Endothelial cell of umbilical vein (primary cell): ENCODE results near the gene WDR7. TPM values are rescaled to one million over a fixed set of nuclear protein-coding genes. Genes with fewer than 3 reads are reported as not detected.

ENCODE experiments used
- BruUV-seq: library from RNA; stranded (reverse); fragments of 400-500 nt; replicated peaks from 2 replicates; lab custom pipeline; 2021; lab: Mats Ljungman, UMichigan
- CTCF ChIA-PET: fragments of 300-600, 350-600 bp; sonication (Branson Sonifier 250); formaldehyde crosslinking; loops from one replicate; lab custom pipeline; 2021; ENCODE audit warnings: antibody characterized with exemption, inconsistent platforms; lab: Charles Lee
- POLR2A ChIA-PET: fragments of 300-600, 350-600 bp; sonication (Branson Sonifier 250); formaldehyde crosslinking; loops from one replicate; lab custom pipeline; 2021; ENCODE audit warnings: antibody characterized with exemption, inconsistent platforms; lab: Charles Lee
- DNase-seq: peaks from one replicate; pipeline ENCODE4 v3.0.0-alpha.2; 2011; ENCODE audit warnings: low read depth, low spot score
- FAIRE-seq: peaks from 2 replicates; lab custom pipeline; 2011; peaks lifted over from hg19 to GRCh38; lab: Jason Lieb, UNC
- H2AFZ ChIP-seq: 2 replicates; pipeline ENCODE4 v1.6.0; 2012; ENCODE audit warnings: low read depth, low read length, control low read depth, inconsistent platforms
- H3K27ac ChIP-seq: 2 replicates; pipeline ENCODE4 v1.5.1; 2011; ENCODE audit warnings: low read depth, mild to moderate bottlenecking, control low read depth, low read length, moderate library complexity; ENCODE audit not compliant: insufficient read depth
- H3K27me3 ChIP-seq, 2 experiments: 2 replicates each; pipeline versions ENCODE4 v1.6.0 to v1.6.1; 2011; ENCODE audit warnings: low read length in 2 of 2, mixed read lengths in 1 of 2; ENCODE audit not compliant: control insufficient read depth in 2 of 2, insufficient read depth in 2 of 2
- H3K36me3 ChIP-seq, 2 experiments: 2 replicates in 1 of 2; 3 replicates in 1 of 2; pipeline ENCODE4 v1.5.1; 2011; ENCODE audit warnings: low read length in 2 of 2, mild to moderate bottlenecking in 1 of 2, moderate library complexity in 1 of 2; ENCODE audit not compliant: control insufficient read depth in 2 of 2, insufficient read depth in 2 of 2; ENCODE audit errors: extremely low read depth in 1 of 2
- H3K4me1 ChIP-seq: 3 replicates; pipeline ENCODE4 v1.5.1; 2011; ENCODE audit warnings: mild to moderate bottlenecking, low read length; ENCODE audit not compliant: control insufficient read depth, insufficient read depth; ENCODE audit errors: extremely low read depth
- H3K4me2 ChIP-seq: 2 replicates; pipeline ENCODE4 v1.6.1; 2011; ENCODE audit warnings: low read length, control low read depth, mixed read lengths; ENCODE audit not compliant: insufficient read depth
- H3K4me3 ChIP-seq, 3 experiments: fragments of 200-600 bp in 1 of 3; sonication (generic), shearing (Covaris generic) in 1 of 3; replicated peaks in 1 of 3; 2 replicates each; pipeline ENCODE4 v1.5.1; 2011 to 2016; ENCODE audit warnings: control low read depth in 3 of 3, low read length in 3 of 3, mild to moderate bottlenecking in 2 of 3, inconsistent platforms in 1 of 3, low read depth in 1 of 3, moderate library complexity in 1 of 3; ENCODE audit not compliant: insufficient read depth in 1 of 3
- H3K79me2 ChIP-seq: 2 replicates; pipeline ENCODE4 v1.6.0; 2012; ENCODE audit warnings: low read length, inconsistent platforms; ENCODE audit not compliant: control insufficient read depth, insufficient read depth
- H3K9ac ChIP-seq: replicated peaks from 2 replicates; pipeline ENCODE3; 2011; ENCODE audit warnings: low read length, control low read depth; ENCODE audit not compliant: insufficient read depth; ENCODE audit errors: extremely low read depth
- H3K9me1 ChIP-seq: replicated peaks from 3 replicates; pipeline ENCODE4 v1.6.0; 2011; ENCODE audit warnings: mild to moderate bottlenecking, low read length; ENCODE audit not compliant: control insufficient read depth, insufficient read depth; ENCODE audit errors: extremely low read depth
- H3K9me3 ChIP-seq: replicated peaks from 2 replicates; pipeline ENCODE4 v1.5.1; 2012; ENCODE audit warnings: low read length, inconsistent platforms; ENCODE audit not compliant: control insufficient read depth, insufficient read depth
- H4K20me1 ChIP-seq: replicated peaks from 2 replicates; pipeline ENCODE3; 2011; ENCODE audit warnings: mild to moderate bottlenecking, low read length; ENCODE audit not compliant: control insufficient read depth, insufficient read depth; ENCODE audit errors: extremely low read depth
- EZH2 ChIP-seq: IDR thresholded peaks from 2 replicates; pipeline ENCODE4 v1.6.1; 2012; ENCODE audit warnings: borderline replicate concordance, low read depth, mild to moderate bottlenecking, moderate library complexity, low read length, inconsistent platforms; ENCODE audit not compliant: severe bottlenecking
- FOS ChIP-seq: IDR thresholded peaks from 2 replicates; pipeline ENCODE4 v1.6.1; 2011; ENCODE audit warnings: mild to moderate bottlenecking, low read length, moderate library complexity, borderline replicate concordance; ENCODE audit not compliant: insufficient read depth
- GATA2 ChIP-seq: IDR thresholded peaks from 2 replicates; pipeline ENCODE4 v1.7.0; 2011; ENCODE audit warnings: low read depth, mild to moderate bottlenecking, moderate library complexity, mixed read lengths, low read length; ENCODE audit not compliant: insufficient read length, insufficient read depth
- JUN ChIP-seq: IDR thresholded peaks from 2 replicates; pipeline ENCODE4 v1.6.1; 2011; ENCODE audit warnings: borderline replicate concordance, low read depth; ENCODE audit not compliant: insufficient read length, insufficient read depth
- POLR2AphosphoS5 ChIP-seq: IDR thresholded peaks from 2 replicates; pipeline ENCODE4 v1.6.1; 2012; ENCODE audit warnings: low read depth, mild to moderate bottlenecking, control low read depth, low read length, moderate library complexity; ENCODE audit not compliant: insufficient read depth
- dilution Hi-C: fragments of 300-500 bp; cut with MboI; formaldehyde crosslinking; loops from one replicate; pipeline ENCODE4 v1.15.0; 2019; ENCODE audit warnings: low sequenced_read_pairs; ENCODE audit not compliant: extremely low pct_ligation_motif_present
- intact Hi-C: fragments of 100-400 bp; cut with micrococcal nuclease; formaldehyde crosslinking; loops from one replicate; pipeline ENCODE4 v1.10.0; 2022
- polyA plus RNA-seq, 4 experiments: library from polyadenylated mRNA; depleted of rRNA in 3 of 4; stranded (reverse) in 3 of 4; unstranded in 1 of 4; fragments of >200 nt; gene quantifications; 2 replicates each; pipeline versions ENCODE4 v1.2.1 to v1.2.3, GENCODE V29; 2011 to 2012; ENCODE audit warnings: missing spikeins in 1 of 4
- total RNA-seq: library from RNA; stranded (reverse); gene quantifications from 2 replicates; pipeline ENCODE4 v1.2.3, GENCODE V29; 2021
- TF ChIP-seq, protein P1 (sequence below): IDR thresholded peaks from 2 replicates; pipeline ENCODE4 v1.6.1; 2011; ENCODE audit not compliant: insufficient read depth, insufficient read length
- TF ChIP-seq, protein P2 (sequence below), 2 donors: IDR thresholded peaks; 1 replicate in 1 of 2; 2 replicates in 1 of 2; pipeline ENCODE4 v1.5.1; 2011; ENCODE audit warnings: low read length in 2 of 2, mild to moderate bottlenecking in 2 of 2, moderate library complexity in 2 of 2, control low read depth in 1 of 2, inconsistent platforms in 1 of 2, low read depth in 1 of 2; ENCODE audit not compliant: insufficient read depth in 1 of 2; ENCODE audit errors: extremely low read depth in 1 of 2

Gene WDR7
- total and polyA plus RNA-seq, 2 donors (not counting 3 experiments of a cell fraction or from before 2014, with no cell fraction given), result 5.9 to 19.0 TPM

DNA sequence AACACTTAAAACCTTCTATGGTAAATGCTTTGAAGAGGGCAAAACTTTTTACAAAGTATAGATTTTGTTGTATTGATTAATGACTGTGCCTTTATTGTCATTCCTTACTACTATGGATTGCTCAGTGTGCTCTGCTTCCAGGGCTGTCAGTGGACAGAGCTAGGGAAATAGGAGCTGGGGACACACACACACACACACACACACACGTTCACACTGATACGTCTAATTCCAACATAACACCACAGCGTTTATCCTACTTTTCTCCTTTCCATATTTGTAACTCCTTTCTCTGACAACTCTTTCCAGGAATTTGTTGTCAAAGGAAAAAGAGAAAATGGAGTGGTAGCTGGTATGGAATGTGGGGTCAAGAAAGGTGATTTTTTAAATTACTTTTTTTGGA, 21.8 kb downstream of the WDR7 start:
- H3K27ac ChIP-seq, result no peak overlapping the region
- no peak for DNase-seq
- no peaks in the 10 kb centered on the region for H3K9me1 ChIP-seq
- H3K9me3 ChIP-seq, result no peaks in the 10 kb centered on the region
- no peaks in the 10 kb centered on the region for H3K36me3 ChIP-seq
- H2AFZ ChIP-seq, result no peak overlapping the region
- peaks cover 2% of the 10 kb centered on the region for H3K79me2 ChIP-seq
- no peaks in the 10 kb centered on the region for H3K27me3 ChIP-seq
- ChIA-PET CTCF (no interaction called here), POLR2A (no interaction called here)
- no peaks in the 10 kb centered on the region for H4K20me1 ChIP-seq
- peaks cover 4% of the 10 kb centered on the region for H3K4me1 ChIP-seq
- intact Hi-C loops (no loop called here), dilution Hi-C loops (no loop called here)
- FAIRE-seq, result no peak
- H3K4me3 ChIP-seq, result no peak overlapping the region
- TF ChIP-seq, protein P1, sequence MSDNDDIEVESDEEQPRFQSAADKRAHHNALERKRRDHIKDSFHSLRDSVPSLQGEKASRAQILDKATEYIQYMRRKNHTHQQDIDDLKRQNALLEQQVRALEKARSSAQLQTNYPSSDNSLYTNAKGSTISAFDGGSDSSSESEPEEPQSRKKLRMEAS, result no peak
- TF ChIP-seq, protein P2, sequence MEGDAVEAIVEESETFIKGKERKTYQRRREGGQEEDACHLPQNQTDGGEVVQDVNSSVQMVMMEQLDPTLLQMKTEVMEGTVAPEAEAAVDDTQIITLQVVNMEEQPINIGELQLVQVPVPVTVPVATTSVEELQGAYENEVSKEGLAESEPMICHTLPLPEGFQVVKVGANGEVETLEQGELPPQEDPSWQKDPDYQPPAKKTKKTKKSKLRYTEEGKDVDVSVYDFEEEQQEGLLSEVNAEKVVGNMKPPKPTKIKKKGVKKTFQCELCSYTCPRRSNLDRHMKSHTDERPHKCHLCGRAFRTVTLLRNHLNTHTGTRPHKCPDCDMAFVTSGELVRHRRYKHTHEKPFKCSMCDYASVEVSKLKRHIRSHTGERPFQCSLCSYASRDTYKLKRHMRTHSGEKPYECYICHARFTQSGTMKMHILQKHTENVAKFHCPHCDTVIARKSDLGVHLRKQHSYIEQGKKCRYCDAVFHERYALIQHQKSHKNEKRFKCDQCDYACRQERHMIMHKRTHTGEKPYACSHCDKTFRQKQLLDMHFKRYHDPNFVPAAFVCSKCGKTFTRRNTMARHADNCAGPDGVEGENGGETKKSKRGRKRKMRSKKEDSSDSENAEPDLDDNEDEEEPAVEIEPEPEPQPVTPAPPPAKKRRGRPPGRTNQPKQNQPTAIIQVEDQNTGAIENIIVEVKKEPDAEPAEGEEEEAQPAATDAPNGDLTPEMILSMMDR (IDR thresholded peaks at IDR 0.05; ENCODE audit: extremely low read depth in 1 of 2, insufficient read depth in 1 of 2, low read depth in 1 of 2, low read length in 2 of 2), result no peak
- TF ChIP-seq JUN, result no peak
- TF ChIP-seq POLR2AphosphoS5, result no peak
- TF ChIP-seq GATA2, result no peak
- no peak for TF ChIP-seq FOS
- no peak for TF ChIP-seq EZH2
- H3K4me2 ChIP-seq, result no peak overlapping the region
- H3K9ac ChIP-seq, result no peak overlapping the region
- no TSS peak for BruUV-seq
